ENCODE data around the gene IGFBP2. TPM values are rescaled to one million over a fixed set of nuclear protein-coding genes. Genes with fewer than 3 reads are reported as not detected.
A peak's percentile ranks its signal among the peaks of the same experiment; 100 is the strongest.

The IGFBP2 gene
- total and polyA plus RNA-seq, 2 of the 13 experiments (the other 11 are each of a cell fraction or from before 2014, with no cell fraction given), result 2.0 to 5.8 TPM

- TF ChIP-seq BCL3 (CRISPR knock-in tag; IDR thresholded peaks at IDR 0.05) (no peak; the same call in 1 of the 2 replicates), FUBP1 (CRISPR knock-in tag; IDR thresholded peaks at IDR 0.05; ENCODE audit: borderline replicate concordance) (no peak), EEA1 (CRISPR knock-in tag; IDR thresholded peaks at IDR 0.05; ENCODE audit: borderline replicate concordance) (no peak), DDIT3 (CRISPR knock-in tag; IDR thresholded peaks at IDR 0.05) (no peak), ZC3H4 (CRISPR knock-in tag; IDR thresholded peaks at IDR 0.05; ENCODE audit: borderline replicate concordance) (no peak), CREBL2 (CRISPR knock-in tag; IDR thresholded peaks at IDR 0.05; ENCODE audit: borderline replicate concordance) (no peak), FOXK2 (IDR thresholded peaks at IDR 0.05) (no peak), LRRFIP1 (CRISPR knock-in tag; conservative IDR thresholded peaks at IDR 0.05) (no peak), ZNF549 (CRISPR knock-in tag; IDR thresholded peaks at IDR 0.05) (no peak), ZNF18 (CRISPR knock-in tag; IDR thresholded peaks at IDR 0.05; ENCODE audit: insufficient replicate concordance) (no peak), SIN3A (IDR thresholded peaks at IDR 0.05; ENCODE audit: borderline replicate concordance, low read depth, low read length) (no peak), ZFYVE20 (CRISPR knock-in tag; IDR thresholded peaks at IDR 0.05; ENCODE audit: borderline replicate concordance, low read depth) (no peak), CHD2 (IDR thresholded peaks at IDR 0.05; ENCODE audit: low read depth, low read length) (no peak), ZNF44 (CRISPR knock-in tag; IDR thresholded peaks at IDR 0.05) (no peak), ZNF552 (CRISPR knock-in tag; IDR thresholded peaks at IDR 0.05; ENCODE audit: borderline replicate concordance) (no peak), ZSCAN31 (CRISPR knock-in tag; IDR thresholded peaks at IDR 0.05; ENCODE audit: low read depth) (no peak), ZNF629 (CRISPR knock-in tag; conservative IDR thresholded peaks at IDR 0.05) (no peak), PHF20 (CRISPR knock-in tag; IDR thresholded peaks at IDR 0.05) (no peak), ZNF792 (CRISPR knock-in tag; IDR thresholded peaks at IDR 0.05) (peak; percentile 27; the same call in 1 of the 2 replicates), XBP1 (CRISPR knock-in tag; IDR thresholded peaks at IDR 0.05) (no peak), ZFP36 (IDR thresholded peaks at IDR 0.05; ENCODE audit: borderline replicate concordance, low read depth, low read length, partially characterized antibody) (no peak), HMG20A (CRISPR knock-in tag; IDR thresholded peaks at IDR 0.05; ENCODE audit: borderline replicate concordance) (no peak; the same call in 1 of the 2 replicates)
These were observed 17.7 kb upstream of the IGFBP2 start (continued) for GRCh38 chr2:216615298-216616082.
